Ectodermal cell (in vitro differentiated cells): ENCODE measurements around the gene MYO19.
"Not testable (repeated sequence)": the region's sequence is repeated elsewhere in the genome, so short reads cannot be mapped to it uniquely, and the experiment has no call there.

ENCODE experiments used
- H3K27ac ChIP-seq: 2 replicates; pipeline ENCODE4 v1.7.0; 2013; ENCODE audit warnings: mild to moderate bottlenecking, low read depth, low read length; ENCODE audit not compliant: insufficient read depth, poor library complexity, severe bottlenecking
- H3K27me3 ChIP-seq: 2 replicates; pipeline ENCODE4 v1.7.0; 2013; ENCODE audit warnings: mild to moderate bottlenecking, low read length; ENCODE audit not compliant: insufficient read depth, control insufficient read depth, poor library complexity, severe bottlenecking
- H3K36me3 ChIP-seq: one replicate; pipeline ENCODE4 v1.7.0; 2013; ENCODE audit warnings: low read length; ENCODE audit not compliant: control insufficient read depth, insufficient read depth
- H3K4me1 ChIP-seq: one replicate; pipeline ENCODE4 v1.7.0; 2013; ENCODE audit warnings: low read length; ENCODE audit not compliant: control insufficient read depth, insufficient read depth
- H3K4me3 ChIP-seq: 2 replicates; pipeline ENCODE4 v1.7.0; 2013; ENCODE audit warnings: low read depth, low read length, control low read depth; ENCODE audit not compliant: insufficient read depth
- H3K9me3 ChIP-seq: 2 replicates; pipeline ENCODE4 v1.7.0; 2013; ENCODE audit warnings: mild to moderate bottlenecking, low read length, moderate library complexity; ENCODE audit not compliant: control insufficient read depth
- WGBS, 2 experiments: methylation state at CpG; one replicate each; pipeline ENCODE4 v1.1.7; 2013; ENCODE audit warnings: missing lambda C conversion rate in 2 of 2; 5-methylcytosine and 5-hydroxymethylcytosine counted together

Gene MYO19

DNA sequence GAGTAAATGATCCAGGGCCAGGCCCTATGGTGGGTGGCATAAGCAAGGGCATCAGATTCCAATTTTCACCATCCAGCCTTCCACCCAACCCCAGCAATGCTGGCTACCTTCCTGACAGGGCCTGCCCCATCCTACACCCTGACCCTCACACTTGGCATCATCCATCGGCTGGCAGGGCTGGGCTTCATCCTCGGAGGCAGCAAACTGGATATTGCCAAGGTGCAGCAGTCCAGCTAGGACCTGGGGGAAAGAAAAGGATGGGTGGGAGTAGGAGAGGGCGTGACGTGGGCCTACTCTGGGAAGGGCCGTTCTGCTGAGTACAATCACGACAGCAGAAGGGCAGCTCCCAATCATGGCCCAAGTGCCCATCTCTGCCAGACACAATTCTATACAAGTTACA, 23.5 kb downstream of the MYO19 start:
- peaks cover 28% of the 10 kb centered on the region for H3K36me3 ChIP-seq
- no peak overlapping the region for H3K27ac ChIP-seq
- no peak overlapping the region for H3K4me3 ChIP-seq
- H3K27me3 ChIP-seq: no peaks in the 10 kb centered on the region
- no peaks in the 10 kb centered on the region for H3K4me1 ChIP-seq
- WGBS, 2 experiments: 95 to 100% methylated on average over 6 of the region's 6 CpGs
- H3K9me3 ChIP-seq: no peaks in the 10 kb centered on the region

DNA sequence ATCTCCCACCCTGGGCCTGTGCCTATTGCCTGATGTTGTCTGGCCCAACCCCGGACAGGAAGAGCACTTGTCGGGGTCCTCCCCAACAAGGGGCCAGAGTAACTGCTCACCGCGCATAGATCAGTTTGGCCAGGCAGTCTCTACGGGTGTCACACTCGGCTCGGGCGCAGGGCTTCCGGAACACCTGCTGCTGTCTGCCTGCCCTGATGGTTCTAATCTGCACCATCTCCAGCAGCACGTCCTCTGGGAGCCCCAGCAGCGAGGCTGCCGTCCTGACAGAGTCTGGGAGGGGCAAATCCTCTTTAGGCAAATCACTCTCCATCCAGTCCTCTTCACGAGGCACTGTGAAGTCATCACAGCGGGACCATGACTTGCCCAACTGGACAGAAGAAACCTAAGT, 24.0 kb downstream of the MYO19 start:
- no peaks in the 10 kb centered on the region for H3K9me3 ChIP-seq
- 91% methylated on average over 14 of the region's 14 CpGs for WGBS, 2 experiments
- no peaks in the 10 kb centered on the region for H3K4me1 ChIP-seq
- H3K27me3 ChIP-seq: no peaks in the 10 kb centered on the region
- no peak overlapping the region for H3K27ac ChIP-seq
- H3K36me3 ChIP-seq: peaks cover 28% of the 10 kb centered on the region
- no peak overlapping the region for H3K4me3 ChIP-seq

- H3K27me3 ChIP-seq: no peaks in the 10 kb centered on the region
- H3K36me3 ChIP-seq: peaks cover 31% of the 10 kb centered on the region
- no peak overlapping the region for H3K4me3 ChIP-seq
- 95 to 96% methylated on average over 9 of the region's 9 CpGs for WGBS, 2 experiments
- no peak overlapping the region for H3K27ac ChIP-seq
- H3K4me1 ChIP-seq: no peaks in the 10 kb centered on the region
- no peaks in the 10 kb centered on the region for H3K9me3 ChIP-seq
Observed at GRCh38 chr17:36509272-36509985, 25.2 kb downstream of the MYO19 start.

- not testable (repeated sequence) for H3K27ac ChIP-seq, H3K4me3 ChIP-seq, H3K27me3 ChIP-seq, H3K4me1 ChIP-seq, H3K9me3 ChIP-seq
- whole genome bisulfite sequencing, 2 experiments: 93 to 98% methylated on average over 2 of the region's 2 CpGs
- H3K36me3 ChIP-seq: peaks cover 39% of the 10 kb centered on the region
Observed at GRCh38 chr17:36508439-36508838, 26.2 kb downstream of the MYO19 start.

- Histone ChIP-seq H3K27me3 (no peaks in the 10 kb centered on the region), H3K36me3 (peaks cover 43% of the 10 kb centered on the region), H3K4me1 (no peaks in the 10 kb centered on the region), H3K9me3 (no peaks in the 10 kb centered on the region), H3K27ac (no peak overlapping the region), H3K4me3 (no peak overlapping the region)
- WGBS, 2 experiments: 94 to 99% methylated on average over 2 to 6 of the region's 6 CpGs
Observed at GRCh38 chr17:36507266-36507665, 27.4 kb downstream of the MYO19 start.

- H3K27ac ChIP-seq: no peak overlapping the region
- H3K36me3 ChIP-seq: peaks cover 43% of the 10 kb centered on the region
- 94 to 95% methylated on average over 11 of the region's 11 CpGs for WGBS, 2 experiments
Observed at GRCh38 chr17:36506831-36507230, 27.8 kb downstream of the MYO19 start.

DNA sequence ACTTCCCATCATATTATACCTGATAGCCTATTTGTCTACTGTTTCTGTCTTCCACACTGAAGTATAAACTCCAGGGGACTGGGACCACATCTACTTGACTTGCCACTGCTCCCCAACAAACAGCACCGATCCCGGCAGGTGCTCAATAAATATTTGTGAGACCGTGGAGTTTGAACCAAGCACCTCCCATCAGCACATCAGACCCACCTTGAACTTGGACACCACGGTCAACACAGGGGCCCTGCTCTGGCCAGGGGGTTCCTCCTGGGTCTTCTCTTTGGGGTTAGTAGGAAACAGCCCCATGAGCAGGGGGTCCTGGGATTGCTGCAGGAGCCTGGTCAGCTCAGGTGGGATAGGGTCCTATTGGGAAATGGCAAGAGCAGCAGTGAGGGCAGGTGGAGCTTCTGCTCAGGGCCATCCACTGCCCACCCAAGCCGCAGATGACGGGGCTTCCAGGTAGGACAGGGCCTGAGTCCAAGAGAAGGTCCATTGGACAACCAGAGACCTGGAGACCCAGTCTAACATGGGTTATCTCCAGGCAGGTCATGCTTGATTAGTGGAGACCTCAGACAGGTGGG, 28.3 kb downstream of the MYO19 start:
- Histone ChIP-seq H3K27ac (no peak overlapping the region), H3K4me3 (no peak overlapping the region), H3K4me1 (no peaks in the 10 kb centered on the region), H3K9me3 (no peaks in the 10 kb centered on the region), H3K27me3 (no peaks in the 10 kb centered on the region), H3K36me3 (peaks cover 43% of the 10 kb centered on the region)
- WGBS, 2 experiments: 85 to 88% methylated on average over 6 of the region's 6 CpGs

More at GRCh38 chr17:36506831-36507230, 27.8 kb downstream of the MYO19 start:
- H3K4me1 ChIP-seq: no peaks in the 10 kb centered on the region
- H3K27me3 ChIP-seq: no peaks in the 10 kb centered on the region
- no peaks in the 10 kb centered on the region for H3K9me3 ChIP-seq
- H3K4me3 ChIP-seq: no peak overlapping the region

DNA sequence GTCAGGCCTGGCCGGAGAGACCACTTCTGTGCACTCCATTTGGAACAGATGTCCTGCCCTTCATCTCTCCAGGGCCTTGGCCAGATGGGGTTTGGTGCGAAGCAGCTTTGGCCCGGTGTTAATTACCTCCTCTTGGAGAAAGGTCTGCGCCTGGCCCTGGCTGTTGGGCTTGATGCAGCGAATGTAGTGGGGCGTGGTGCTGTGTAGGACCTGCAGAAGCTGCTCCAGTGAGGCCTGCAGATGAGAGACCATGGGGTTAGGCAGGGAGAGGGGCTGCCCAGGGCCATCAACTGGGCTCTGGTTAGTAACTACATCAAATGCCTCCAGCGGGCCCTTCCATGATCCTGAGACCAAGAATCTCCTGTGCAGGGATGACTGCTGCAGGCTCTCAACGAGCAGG, 29.5 kb downstream of the MYO19 start:
- no peaks in the 10 kb centered on the region for H3K4me1 ChIP-seq
- no peak overlapping the region for H3K27ac ChIP-seq
- no peaks in the 10 kb centered on the region for H3K9me3 ChIP-seq
- H3K27me3 ChIP-seq: no peaks in the 10 kb centered on the region
- peaks cover 43% of the 10 kb centered on the region for H3K36me3 ChIP-seq
- 95 to 96% methylated on average over 8 of the region's 8 CpGs for WGBS, 2 experiments
- H3K4me3 ChIP-seq: no peak overlapping the region

DNA sequence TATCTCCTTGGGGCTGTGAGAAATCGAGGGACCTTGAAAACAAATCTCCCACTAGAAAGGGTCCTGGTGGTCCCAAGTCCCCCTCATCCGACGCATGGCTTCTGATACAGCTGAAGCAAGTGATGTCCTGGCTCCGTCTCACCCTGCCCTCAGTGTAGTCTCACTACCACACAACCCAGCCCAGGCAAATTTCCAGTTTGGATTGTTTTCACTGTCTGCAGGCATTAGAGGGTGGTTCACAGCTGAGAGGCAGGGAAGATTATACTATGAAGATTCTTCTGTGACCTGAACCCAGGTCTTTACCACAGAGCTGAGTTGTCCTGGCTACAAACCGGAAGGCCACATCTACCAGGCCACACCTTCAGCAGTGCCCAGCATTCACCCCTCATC, 30.5 kb downstream of the MYO19 start:
- H3K27me3 ChIP-seq: no peaks in the 10 kb centered on the region
- H3K36me3 ChIP-seq: peaks cover 42% of the 10 kb centered on the region
- no peak overlapping the region for H3K27ac ChIP-seq
- no peak overlapping the region for H3K4me3 ChIP-seq
- WGBS, 2 experiments: 95 to 97% methylated on average over 5 of the region's 5 CpGs
- no peaks in the 10 kb centered on the region for H3K9me3 ChIP-seq
- no peaks in the 10 kb centered on the region for H3K4me1 ChIP-seq

GRCh38 chr17:36503456-36504155, 31.1 kb downstream of the MYO19 start:
- Histone ChIP-seq H3K9me3 (no peaks in the 10 kb centered on the region), H3K27ac (no peak overlapping the region), H3K4me3 (no peak overlapping the region), H3K36me3 (peaks cover 42% of the 10 kb centered on the region), H3K27me3 (no peaks in the 10 kb centered on the region), H3K4me1 (no peaks in the 10 kb centered on the region)
- 94 to 95% methylated on average over 7 of the region's 7 CpGs for WGBS, 2 experiments
